GM13976 (cell line): ENCODE results near the gene ADAD2.

ENCODE experiments used
- DNase-seq: peaks from one replicate; pipeline ENCODE4 v3.0.0; 2012; ENCODE audit warnings: low spot score
- in situ Hi-C: fragments of 300-500 bp; cut with MboI; formaldehyde crosslinking; loops from one replicate; pipeline ENCODE4 v1.12.0; 2022; ENCODE audit warnings: low sequenced_read_pairs, mixed read lengths, inconsistent platforms; ENCODE audit not compliant: unreplicated experiment
- TF ChIP-seq, protein P1 (sequence below): IDR thresholded peaks from 2 replicates; pipeline ENCODE4 v1.5.1; 2012; ENCODE audit warnings: borderline replicate concordance, mild to moderate bottlenecking; ENCODE audit not compliant: insufficient read depth; ENCODE audit errors: extremely low read depth, missing control alignments, control extremely low read depth

ADAD2 gene

GRCh38 chr16:84180519-84181140, 10.3 kb upstream of the ADAD2 start:
- in situ Hi-C loops = loop anchor here (5.0 to 10.0 kb wide), 2 partner anchors 98 to 206 kb away; no protein-coding TSS in a partner anchor
- no peak for DNase-seq
- TF ChIP-seq, protein P1, sequence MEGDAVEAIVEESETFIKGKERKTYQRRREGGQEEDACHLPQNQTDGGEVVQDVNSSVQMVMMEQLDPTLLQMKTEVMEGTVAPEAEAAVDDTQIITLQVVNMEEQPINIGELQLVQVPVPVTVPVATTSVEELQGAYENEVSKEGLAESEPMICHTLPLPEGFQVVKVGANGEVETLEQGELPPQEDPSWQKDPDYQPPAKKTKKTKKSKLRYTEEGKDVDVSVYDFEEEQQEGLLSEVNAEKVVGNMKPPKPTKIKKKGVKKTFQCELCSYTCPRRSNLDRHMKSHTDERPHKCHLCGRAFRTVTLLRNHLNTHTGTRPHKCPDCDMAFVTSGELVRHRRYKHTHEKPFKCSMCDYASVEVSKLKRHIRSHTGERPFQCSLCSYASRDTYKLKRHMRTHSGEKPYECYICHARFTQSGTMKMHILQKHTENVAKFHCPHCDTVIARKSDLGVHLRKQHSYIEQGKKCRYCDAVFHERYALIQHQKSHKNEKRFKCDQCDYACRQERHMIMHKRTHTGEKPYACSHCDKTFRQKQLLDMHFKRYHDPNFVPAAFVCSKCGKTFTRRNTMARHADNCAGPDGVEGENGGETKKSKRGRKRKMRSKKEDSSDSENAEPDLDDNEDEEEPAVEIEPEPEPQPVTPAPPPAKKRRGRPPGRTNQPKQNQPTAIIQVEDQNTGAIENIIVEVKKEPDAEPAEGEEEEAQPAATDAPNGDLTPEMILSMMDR = no peak

DNA sequence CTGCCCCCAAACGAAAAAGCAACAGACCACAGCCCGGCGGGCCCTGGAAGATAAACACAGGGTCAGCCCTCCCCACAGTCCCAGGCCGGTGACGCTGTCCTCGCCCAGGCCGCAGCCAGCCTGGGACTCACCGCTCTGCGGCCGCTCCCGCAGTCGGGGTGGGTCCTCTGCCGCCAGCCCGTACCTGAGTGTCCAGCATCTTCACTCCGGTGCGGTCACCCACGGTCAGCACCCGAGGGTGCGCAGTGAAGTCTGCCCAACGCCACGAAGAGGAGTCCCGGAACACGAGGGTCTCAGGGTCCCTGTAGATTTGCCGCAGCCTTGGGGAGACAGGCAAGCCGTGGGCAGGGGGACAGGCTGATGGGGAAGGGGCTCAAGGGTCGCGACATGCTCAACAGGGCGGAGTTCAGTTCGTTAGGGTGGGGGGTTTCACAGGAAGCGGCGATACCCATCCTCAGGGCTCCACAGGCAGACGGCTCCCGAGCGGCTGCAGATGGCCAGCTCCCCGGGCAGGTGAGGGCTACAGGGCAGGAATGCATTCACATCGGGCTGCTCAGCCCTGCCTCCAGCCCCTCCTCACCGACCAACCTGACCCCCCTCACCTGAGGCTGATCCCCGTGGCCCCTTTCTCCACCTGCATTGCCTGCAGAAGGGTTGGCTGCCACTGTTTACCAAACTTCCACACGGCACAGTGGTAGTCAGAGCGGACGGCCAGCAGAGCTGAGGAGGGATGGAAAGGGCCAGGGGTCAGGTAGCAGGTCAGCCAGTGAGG, 9.6 kb upstream of the ADAD2 start:
- TF ChIP-seq, protein P1 = no peak
- in situ Hi-C loops = loop anchor here (5.0 to 10.0 kb wide), 2 partner anchors 99 to 207 kb away; no protein-coding TSS in a partner anchor
- no peak for DNase-seq

DNA sequence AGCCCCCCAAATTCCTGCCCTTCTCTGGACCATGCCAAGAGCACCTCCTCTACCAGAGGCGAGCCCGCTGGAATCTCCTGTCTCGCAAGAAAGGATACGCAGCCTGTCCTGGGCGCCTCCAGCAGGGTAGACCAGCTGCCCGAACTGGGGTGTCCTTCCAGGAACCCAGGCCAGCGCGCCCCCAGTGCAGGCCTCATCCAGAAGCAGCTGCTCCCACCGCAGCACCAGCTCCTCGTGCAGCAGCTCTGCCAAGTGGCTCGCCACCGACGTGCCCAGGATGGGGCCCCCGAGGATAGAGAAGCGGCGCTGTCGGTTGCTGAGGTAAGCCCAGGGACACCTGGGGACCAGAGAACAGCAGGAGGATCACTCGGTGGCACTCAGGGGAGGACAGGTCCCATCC, 8.9 kb upstream of the ADAD2 start:
- TF ChIP-seq, protein P1 = no peak
- no peak for DNase-seq
- in situ Hi-C loops = loop anchor here (5.0 to 10.0 kb wide), 2 partner anchors 100 to 207 kb away; no protein-coding TSS in a partner anchor

DNA sequence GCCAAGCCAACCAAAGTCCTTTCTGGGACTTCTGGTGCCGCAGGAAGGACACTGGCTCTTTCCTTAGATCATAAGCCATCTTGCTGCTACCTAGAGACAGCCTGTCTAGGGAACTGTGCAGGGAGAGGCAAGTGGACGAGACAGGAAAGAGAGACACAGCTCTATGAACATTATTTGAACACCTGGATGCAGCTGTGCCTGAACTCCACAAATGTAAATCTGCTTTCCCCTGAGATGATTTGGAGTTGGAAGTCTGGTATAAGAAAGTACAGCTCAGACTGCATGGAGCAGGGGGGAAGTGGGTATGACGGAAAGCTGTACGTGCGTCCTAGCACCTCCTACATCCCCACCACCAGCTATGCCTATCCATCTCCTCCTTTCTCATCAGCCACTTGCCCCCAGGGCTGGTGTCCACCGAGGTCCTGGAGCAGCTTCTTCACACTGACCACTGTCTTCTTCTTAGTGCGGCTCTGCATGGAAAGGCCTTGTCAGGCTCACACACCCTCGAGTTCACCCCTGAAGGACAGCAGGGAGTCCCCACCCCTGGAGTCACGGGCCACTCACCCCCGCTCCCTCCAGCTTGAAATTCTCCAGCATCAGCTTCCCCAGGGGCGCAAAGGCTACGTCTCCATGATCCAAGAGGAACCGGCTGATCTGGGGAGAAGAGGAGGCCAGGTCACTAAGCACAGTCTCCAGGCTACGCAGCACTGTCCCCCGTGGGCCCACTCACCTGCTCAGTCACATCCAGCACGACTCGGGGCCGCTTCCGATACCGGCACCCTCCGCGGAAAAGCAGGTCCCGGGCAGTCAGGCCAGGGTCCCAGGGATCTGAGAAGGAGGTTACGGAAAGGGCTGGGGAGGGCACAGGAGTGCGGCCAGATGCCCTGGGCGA, 8.0 kb upstream of the ADAD2 start:
- in situ Hi-C loops = loop anchor here (5.0 to 10.0 kb wide), 2 partner anchors 101 to 208 kb away; no protein-coding TSS in a partner anchor
- TF ChIP-seq, protein P1 = no peak
- DNase-seq = no peak

GRCh38 chr16:84183572-84183875, 7.4 kb upstream of the ADAD2 start:
- TF ChIP-seq, protein P1 = no peak
- no peak for DNase-seq
- in situ Hi-C loops = loop anchor here (5.0 to 10.0 kb wide), 2 partner anchors 101 to 209 kb away; no protein-coding TSS in a partner anchor
